ENCODE measurements around the gene SORCS2. TPM values are rescaled to one million over a fixed set of nuclear protein-coding genes. Genes with fewer than 3 reads are reported as not detected.

SORCS2 gene
- polyA plus RNA-seq, 1 of the 3 experiments (the other 2 are of a cell fraction), result 1.6 TPM

- H3K9me2 ChIP-seq, result no peaks in the 10 kb centered on the region
- TF ChIP-seq EZH2phosphoT487 (IDR thresholded peaks at IDR 0.05; ENCODE audit: borderline replicate concordance, low read depth) (no peak), GABPA (IDR thresholded peaks at IDR 0.05; ENCODE audit: low read depth) (no peak)
- H3K4me3 ChIP-seq (ENCODE audit: low read depth in 2 of 2, low read length in 1 of 2), result no peak overlapping the region
- no peaks in the 10 kb centered on the region for H3F3A ChIP-seq (replicated peaks; ENCODE audit: insufficient read depth)
- no peak overlapping the region for H3K27ac ChIP-seq (ENCODE audit: low read depth in 2 of 2, low read length in 1 of 2)
- H3K4me1 ChIP-seq (ENCODE audit: control insufficient read depth in 1 of 2, insufficient read depth in 2 of 2, low read depth in 1 of 2, low read length in 1 of 2), result peaks cover 0 to 5% of the 10 kb centered on the region in 2 experiments; a peak in 1 of 4 replicates
- H3K9ac ChIP-seq, result no peak overlapping the region
- no peaks in the 10 kb centered on the region for H3K79me2 ChIP-seq (ENCODE audit: insufficient read depth)
- 86% methylated on average over 8 of the region's 8 CpGs for WGBS (ENCODE audit: low lambda C conversion rate)
- H2AFZ ChIP-seq (ENCODE audit: low read depth), result no peak overlapping the region
- H3K27me3 ChIP-seq (ENCODE audit: insufficient read depth), result no peaks in the 10 kb centered on the region
- no peaks in the 10 kb centered on the region for H4K20me1 ChIP-seq (ENCODE audit: insufficient read depth)
- DNase-seq, result no peak
- no peaks in the 10 kb centered on the region for H3K36me3 ChIP-seq (replicated peaks in 1 of 2; ENCODE audit: control insufficient read depth in 1 of 2, insufficient read depth in 2 of 2, low read length in 1 of 2)
- ChIA-PET POLR2A (no interaction called here), CTCF (interaction anchor here (1.9 kb wide), 1 partner anchor 17 kb away, joined by 8 read pairs; no protein-coding TSS in a partner anchor)
- H3K9me3 ChIP-seq, result no peaks in the 10 kb centered on the region
- no peak overlapping the region for H3K4me2 ChIP-seq
Observed at GRCh38 chr4:7537853-7538400, 345.6 kb downstream of the SORCS2 start.

- no peaks in the 10 kb centered on the region for H4K20me1 ChIP-seq (ENCODE audit: insufficient read depth)
- no peak overlapping the region for H3K9ac ChIP-seq
- no peaks in the 10 kb centered on the region for H3F3A ChIP-seq (replicated peaks; ENCODE audit: insufficient read depth)
- ChIA-PET POLR2A (interaction anchor here (0.6 kb wide), 1 partner anchor 178 kb away, joined by 3 read pairs; no protein-coding TSS in a partner anchor), CTCF (no interaction called here)
- H3K27me3 ChIP-seq (ENCODE audit: insufficient read depth), result no peaks in the 10 kb centered on the region
- no peak overlapping the region for H3K27ac ChIP-seq (ENCODE audit: low read depth in 2 of 2, low read length in 1 of 2)
- no peak overlapping the region for H2AFZ ChIP-seq (ENCODE audit: low read depth)
- H3K4me3 ChIP-seq (ENCODE audit: low read depth in 2 of 2, low read length in 1 of 2), result no peak overlapping the region
- no peak overlapping the region for H3K4me2 ChIP-seq
- H3K9me3 ChIP-seq, result no peaks in the 10 kb centered on the region
- TF ChIP-seq CHD2 (IDR thresholded peaks at IDR 0.05; ENCODE audit: low read length, partially characterized antibody), result no peak
- TF ChIP-seq RAD21 (IDR thresholded peaks at IDR 0.05; ENCODE audit: low read length), result no peak
- DNase-seq, result no peak
- 86% methylated on average over 8 of the region's 8 CpGs for WGBS (ENCODE audit: low lambda C conversion rate)
- H3K9me2 ChIP-seq, result no peaks in the 10 kb centered on the region
- H3K79me2 ChIP-seq (ENCODE audit: insufficient read depth), result no peaks in the 10 kb centered on the region
- H3K4me1 ChIP-seq (ENCODE audit: control insufficient read depth in 1 of 2, insufficient read depth in 2 of 2, low read depth in 1 of 2, low read length in 1 of 2), result peaks cover 0 to 5% of the 10 kb centered on the region in 2 experiments; a peak in 1 of 4 replicates
- H3K36me3 ChIP-seq (replicated peaks in 1 of 2; ENCODE audit: control insufficient read depth in 1 of 2, insufficient read depth in 2 of 2, low read length in 1 of 2), result no peaks in the 10 kb centered on the region
Observed at GRCh38 chr4:7538518-7538917, 346.2 kb downstream of the SORCS2 start.

GRCh38 chr4:7539186-7539585 is 346.8 kb downstream of the SORCS2 start:
- no peaks in the 10 kb centered on the region for H3K36me3 ChIP-seq (replicated peaks in 1 of 2; ENCODE audit: control insufficient read depth in 1 of 2, insufficient read depth in 2 of 2, low read length in 1 of 2)
- no peak overlapping the region; a peak in 1 of 4 replicates for H3K4me3 ChIP-seq (ENCODE audit: low read depth in 2 of 2, low read length in 1 of 2)
- CTCF ChIA-PET, result no interaction called here
- WGBS (ENCODE audit: low lambda C conversion rate), result 50% methylated on average over 2 of the region's 3 CpGs
- H3K27ac ChIP-seq (ENCODE audit: low read depth in 2 of 2, low read length in 1 of 2), result no peak overlapping the region
- no peak for DNase-seq
- no peaks in the 10 kb centered on the region for H3K9me3 ChIP-seq
- no peaks in the 10 kb centered on the region for H3K79me2 ChIP-seq (ENCODE audit: insufficient read depth)
- H3K27me3 ChIP-seq (ENCODE audit: insufficient read depth), result no peaks in the 10 kb centered on the region
- H2AFZ ChIP-seq (ENCODE audit: low read depth), result no peak overlapping the region
- H3K9ac ChIP-seq, result no peak overlapping the region
- no peaks in the 10 kb centered on the region for H3K9me2 ChIP-seq
- H3F3A ChIP-seq (replicated peaks; ENCODE audit: insufficient read depth), result no peaks in the 10 kb centered on the region
- no peaks in the 10 kb centered on the region for H4K20me1 ChIP-seq (ENCODE audit: insufficient read depth)
- peaks cover 0 to 5% of the 10 kb centered on the region in 2 experiments; a peak in 1 of 4 replicates for H3K4me1 ChIP-seq (ENCODE audit: control insufficient read depth in 1 of 2, insufficient read depth in 2 of 2, low read depth in 1 of 2, low read length in 1 of 2)
- no peak overlapping the region for H3K4me2 ChIP-seq
- POLR2A ChIA-PET, result interaction anchor here (0.6 kb wide), 1 partner anchor 178 kb away, joined by 3 read pairs; no protein-coding TSS in a partner anchor
- no peak for TF ChIP-seq RCOR1 (IDR thresholded peaks at IDR 0.05; ENCODE audit: low read length)
- TF ChIP-seq TEAD4 (IDR thresholded peaks at IDR 0.05; ENCODE audit: borderline replicate concordance, insufficient read depth), result no peak
- no peak for TF ChIP-seq CHD2 (IDR thresholded peaks at IDR 0.05; ENCODE audit: low read length, partially characterized antibody)
- TF ChIP-seq REST (IDR thresholded peaks at IDR 0.05; ENCODE audit: low read depth, low read length), result no peak
- no peak for TF ChIP-seq YY1 (IDR thresholded peaks at IDR 0.05; ENCODE audit: low read depth)
- TF ChIP-seq NRF1 (IDR thresholded peaks at IDR 0.05; ENCODE audit: low read depth, low read length), result no peak
- TF ChIP-seq RAD21 (IDR thresholded peaks at IDR 0.05; ENCODE audit: low read length), result no peak
- TF ChIP-seq TCF12 (IDR thresholded peaks at IDR 0.05), result no peak
- TF ChIP-seq ELF1 (IDR thresholded peaks at IDR 0.05), result no peak
- TF ChIP-seq MXI1 (IDR thresholded peaks at IDR 0.05; ENCODE audit: low read depth, low read length), result no peak
- TF ChIP-seq GATA2 (CRISPR knock-in tag; IDR thresholded peaks at IDR 0.05), result no peak
- TF ChIP-seq RXRA (IDR thresholded peaks at IDR 0.05; ENCODE audit: borderline replicate concordance, low read depth), result no peak
- no peak for TF ChIP-seq RFX5 (IDR thresholded peaks at IDR 0.05; ENCODE audit: low read length)
- TF ChIP-seq EP300 (IDR thresholded peaks at IDR 0.05; ENCODE audit: borderline replicate concordance in 1 of 2, low read depth in 1 of 2, low read length in 1 of 2), result no peak
- TF ChIP-seq CTCF (IDR thresholded peaks at IDR 0.05), result no peak

Measured in SK-N-SH (cell line).